Memory B cell (primary cell): ENCODE measurements around the gene CCDC32.

Experiments used
- ATAC-seq: fragments of 150-1000 bp; cut with Tn5 transposase; 2 replicates; pipeline ENCODE4 v1.10.0; 2021; ENCODE audit warnings: low read depth, mild to moderate bottlenecking, moderate library complexity
- DNase-seq, 2 donors: peaks; one replicate each; pipeline ENCODE4 v3.0.0; 2022; ENCODE audit warnings: low spot score in 2 of 2
- H3K27ac Mint-ChIP-seq: one replicate; pipeline ENCODE4 v1.8.0; 2022; ENCODE audit warnings: mild to moderate bottlenecking, moderate library complexity, mixed read lengths
- H3K27me3 Mint-ChIP-seq: one replicate; pipeline ENCODE4 v1.8.0; 2022; ENCODE audit warnings: mixed read lengths
- H3K36me3 Mint-ChIP-seq: one replicate; pipeline ENCODE4 v1.8.0; 2022; ENCODE audit warnings: mild to moderate bottlenecking, mixed read lengths
- H3K4me1 Mint-ChIP-seq: one replicate; pipeline ENCODE4 v1.8.0; 2022; ENCODE audit warnings: mixed read lengths
- H3K4me3 Mint-ChIP-seq: one replicate; pipeline ENCODE4 v1.8.0; 2022; ENCODE audit warnings: mild to moderate bottlenecking, moderate library complexity, mixed read lengths
- H3K9me3 Mint-ChIP-seq: one replicate; pipeline ENCODE4 v1.8.0; 2022; ENCODE audit warnings: mixed read lengths

The CCDC32 gene

GRCh38 chr15:40554161-40554525 is 10.7 kb downstream of the CCDC32 start:
- H3K4me1 Mint-ChIP-seq, result peaks cover 68% of the 10 kb centered on the region
- ATAC-seq (no peak), DNase-seq (no peak)
- no peaks in the 10 kb centered on the region for H3K27me3 Mint-ChIP-seq
- no peaks in the 10 kb centered on the region for H3K9me3 Mint-ChIP-seq
- H3K27ac Mint-ChIP-seq, result peak overlapping the region; percentile 96
- H3K36me3 Mint-ChIP-seq, result peaks cover 20% of the 10 kb centered on the region
- peak overlapping the region; percentile 93 for H3K4me3 Mint-ChIP-seq

GRCh38 chr15:40550341-40551037 is 14.4 kb downstream of the CCDC32 start:
- peak; percentile 98 for ATAC-seq
- peaks cover 57% of the 10 kb centered on the region for H3K4me1 Mint-ChIP-seq
- peak overlapping the region; percentile 81 for H3K27ac Mint-ChIP-seq
- H3K9me3 Mint-ChIP-seq, result no peaks in the 10 kb centered on the region
- peak in 1 of 2 donors; percentile 53 for DNase-seq
- peaks cover 27% of the 10 kb centered on the region for H3K36me3 Mint-ChIP-seq
- peak overlapping the region; percentile 57 for H3K4me3 Mint-ChIP-seq
- H3K27me3 Mint-ChIP-seq, result no peaks in the 10 kb centered on the region

DNA sequence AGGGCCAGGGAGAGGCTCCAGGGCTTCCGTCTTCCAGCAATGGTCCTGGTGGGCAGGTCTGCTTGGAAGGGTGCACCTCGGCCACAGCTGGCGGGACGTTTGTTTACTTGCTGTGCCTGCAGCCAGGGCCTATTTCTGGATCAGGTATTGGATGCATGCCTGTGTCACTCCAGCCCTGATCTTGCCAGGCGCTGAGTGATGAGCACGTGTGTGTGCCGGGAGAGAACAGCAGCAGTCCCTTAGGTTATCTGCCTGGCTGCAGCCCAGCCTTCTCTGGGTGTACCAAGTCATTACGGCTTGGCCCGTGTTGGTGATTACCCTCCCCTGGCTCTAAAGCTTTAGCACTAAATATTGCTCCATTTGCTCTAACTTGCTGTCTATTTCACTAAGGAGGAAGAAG is 14.9 kb downstream of the CCDC32 start:
- no peaks in the 10 kb centered on the region for H3K9me3 Mint-ChIP-seq
- peaks cover 24% of the 10 kb centered on the region for H3K36me3 Mint-ChIP-seq
- H3K4me3 Mint-ChIP-seq, result peak overlapping the region; percentile 57
- H3K27me3 Mint-ChIP-seq, result no peaks in the 10 kb centered on the region
- H3K4me1 Mint-ChIP-seq, result peaks cover 58% of the 10 kb centered on the region
- ATAC-seq (no peak), DNase-seq (no peak)
- H3K27ac Mint-ChIP-seq, result peak overlapping the region; percentile 81

GRCh38 chr15:40548610-40549009 is 16.2 kb downstream of the CCDC32 start:
- Mint-ChIP-seq H3K4me3 (no peak overlapping the region), H3K9me3 (no peaks in the 10 kb centered on the region), H3K27ac (peak overlapping the region; percentile 81), H3K4me1 (peaks cover 56% of the 10 kb centered on the region), H3K36me3 (peaks cover 21% of the 10 kb centered on the region), H3K27me3 (no peaks in the 10 kb centered on the region)
- DNase-seq (no peak), ATAC-seq (no peak)

GRCh38 chr15:40545457-40545856 is 19.4 kb downstream of the CCDC32 start:
- Mint-ChIP-seq H3K9me3 (no peaks in the 10 kb centered on the region), H3K27me3 (no peaks in the 10 kb centered on the region), H3K4me1 (peaks cover 46% of the 10 kb centered on the region), H3K4me3 (no peak overlapping the region), H3K36me3 (peaks cover 19% of the 10 kb centered on the region), H3K27ac (peak overlapping the region; percentile 36)
- ATAC-seq, result no peak
- DNase-seq, result no peak

DNA sequence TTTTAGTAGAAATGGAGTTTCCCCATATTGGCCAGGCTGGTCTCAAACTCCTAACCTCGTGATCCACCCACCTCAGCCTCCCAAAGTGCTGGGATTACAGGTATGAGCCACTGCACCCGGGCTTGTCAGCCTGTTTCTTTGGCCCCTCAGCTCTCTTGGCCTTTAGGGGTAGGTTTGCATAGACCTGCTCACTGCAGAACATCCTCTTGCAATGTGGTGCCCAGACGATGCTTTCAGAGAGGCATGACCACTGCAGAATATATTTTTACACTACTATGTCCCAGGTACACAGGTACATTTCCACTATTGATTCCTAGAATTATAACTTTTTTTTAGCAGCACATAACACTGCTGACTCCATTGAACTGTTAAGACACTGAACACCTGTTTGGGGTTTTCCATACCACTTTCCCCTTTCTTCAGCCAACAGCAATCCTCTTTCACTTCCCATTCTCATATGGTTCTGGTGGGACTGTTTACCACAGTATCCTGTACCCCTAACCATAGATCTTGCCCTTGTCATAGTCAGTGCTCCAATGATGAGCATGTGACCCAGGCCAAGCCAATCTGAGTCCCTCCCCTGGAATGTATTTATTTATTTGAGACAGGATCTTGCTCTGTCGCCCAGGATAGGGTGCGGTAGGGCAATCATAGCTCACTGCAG is 21.1 kb downstream of the CCDC32 start:
- H3K27ac Mint-ChIP-seq, result peak overlapping the region; percentile 73
- peak; percentile 97 for ATAC-seq
- peaks cover 24% of the 10 kb centered on the region for H3K36me3 Mint-ChIP-seq

GRCh38 chr15:40543082-40543481 is 21.8 kb downstream of the CCDC32 start:
- Mint-ChIP-seq H3K36me3 (peaks cover 23% of the 10 kb centered on the region), H3K4me1 (peaks cover 34% of the 10 kb centered on the region), H3K4me3 (no peak overlapping the region), H3K27me3 (no peaks in the 10 kb centered on the region), H3K27ac (no peak overlapping the region), H3K9me3 (no peaks in the 10 kb centered on the region)
- no peak for DNase-seq
- ATAC-seq, result no peak

More for the DNA sequence above, 21.1 kb downstream of the CCDC32 start:
- no peaks in the 10 kb centered on the region for H3K27me3 Mint-ChIP-seq
- no peaks in the 10 kb centered on the region for H3K9me3 Mint-ChIP-seq
- H3K4me3 Mint-ChIP-seq, result peak overlapping the region; percentile 53
- peaks cover 39% of the 10 kb centered on the region for H3K4me1 Mint-ChIP-seq
- peak in 1 of 2 donors; percentile 41 for DNase-seq

DNA sequence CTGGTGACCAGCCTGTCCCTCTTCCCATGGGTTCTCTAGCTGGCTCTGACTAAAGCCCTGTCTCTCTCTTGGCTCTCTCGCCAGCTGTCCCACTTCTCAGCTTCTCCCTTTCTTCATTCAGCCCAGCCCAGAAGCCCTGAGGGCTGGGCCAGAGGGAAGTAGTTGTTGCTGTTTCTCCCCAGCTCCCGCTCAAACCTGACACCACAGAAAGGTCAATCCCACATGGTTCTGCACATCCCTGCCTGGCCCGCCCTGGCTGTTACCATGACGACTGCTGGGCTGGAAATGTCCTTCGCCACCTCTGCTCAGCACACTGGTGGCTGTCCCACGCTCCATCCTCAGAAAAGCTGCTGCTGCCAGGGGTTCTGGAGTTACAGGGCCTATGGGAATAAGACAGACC is 25.9 kb downstream of the CCDC32 start:
- Mint-ChIP-seq H3K27me3 (no peaks in the 10 kb centered on the region), H3K4me1 (peaks cover 24% of the 10 kb centered on the region), H3K36me3 (peaks cover 33% of the 10 kb centered on the region), H3K9me3 (peaks cover 3% of the 10 kb centered on the region), H3K27ac (no peak overlapping the region), H3K4me3 (no peak overlapping the region)
- ATAC-seq (no peak), DNase-seq (no peak)

GRCh38 chr15:40536501-40536900 is 28.3 kb downstream of the CCDC32 start:
- no peaks in the 10 kb centered on the region for H3K27me3 Mint-ChIP-seq
- no peak overlapping the region for H3K4me3 Mint-ChIP-seq
- peak overlapping the region; percentile 77 for H3K27ac Mint-ChIP-seq
- peaks cover 11% of the 10 kb centered on the region for H3K4me1 Mint-ChIP-seq
- H3K36me3 Mint-ChIP-seq, result peaks cover 35% of the 10 kb centered on the region
- no peak for ATAC-seq
- H3K9me3 Mint-ChIP-seq, result peaks cover 3% of the 10 kb centered on the region
- no peak for DNase-seq

GRCh38 chr15:40534371-40534770 is 30.5 kb downstream of the CCDC32 start:
- Mint-ChIP-seq H3K36me3 (peaks cover 30% of the 10 kb centered on the region), H3K27me3 (no peaks in the 10 kb centered on the region), H3K27ac (no peak overlapping the region), H3K4me1 (peaks cover 11% of the 10 kb centered on the region), H3K9me3 (peaks cover 3% of the 10 kb centered on the region), H3K4me3 (no peak overlapping the region)
- DNase-seq (no peak), ATAC-seq (no peak)

GRCh38 chr15:40533763-40534364 is 31.0 kb downstream of the CCDC32 start:
- Mint-ChIP-seq H3K36me3 (peaks cover 25% of the 10 kb centered on the region), H3K4me1 (peaks cover 8% of the 10 kb centered on the region), H3K27me3 (no peaks in the 10 kb centered on the region), H3K27ac (no peak overlapping the region), H3K4me3 (no peak overlapping the region), H3K9me3 (peaks cover 3% of the 10 kb centered on the region)
- DNase-seq (no peak), ATAC-seq (no peak)

- DNase-seq, result no peak
- no peaks in the 10 kb centered on the region for H3K9me3 Mint-ChIP-seq
- no peak for ATAC-seq
- no peak overlapping the region for H3K4me3 Mint-ChIP-seq
- H3K36me3 Mint-ChIP-seq, result peaks cover 8% of the 10 kb centered on the region
- H3K27me3 Mint-ChIP-seq, result no peaks in the 10 kb centered on the region
- no peaks in the 10 kb centered on the region for H3K4me1 Mint-ChIP-seq
- H3K27ac Mint-ChIP-seq, result no peak overlapping the region
Observed at GRCh38 chr15:40528801-40529200, 36.0 kb downstream of the CCDC32 start.

GRCh38 chr15:40525855-40526254 is 39.0 kb downstream of the CCDC32 start:
- ATAC-seq, result no peak
- Mint-ChIP-seq H3K27ac (no peak overlapping the region), H3K4me3 (no peak overlapping the region), H3K9me3 (no peaks in the 10 kb centered on the region), H3K36me3 (peaks cover 6% of the 10 kb centered on the region), H3K27me3 (no peaks in the 10 kb centered on the region), H3K4me1 (no peaks in the 10 kb centered on the region)
- DNase-seq, result no peak

GRCh38 chr15:40523611-40524010 is 41.2 kb downstream of the CCDC32 start:
- DNase-seq (no peak), ATAC-seq (no peak)
- Mint-ChIP-seq H3K9me3 (no peaks in the 10 kb centered on the region), H3K27me3 (no peaks in the 10 kb centered on the region), H3K4me1 (peaks cover 7% of the 10 kb centered on the region), H3K27ac (no peak overlapping the region), H3K4me3 (no peak overlapping the region), H3K36me3 (peaks cover 6% of the 10 kb centered on the region)
